Measurements from ENCODE around the gene AASDHPPT.
"Not testable (repeated sequence)": the region's sequence is repeated elsewhere in the genome, so short reads cannot be mapped to it uniquely, and the experiment has no call there.

Gene AASDHPPT, protein sequence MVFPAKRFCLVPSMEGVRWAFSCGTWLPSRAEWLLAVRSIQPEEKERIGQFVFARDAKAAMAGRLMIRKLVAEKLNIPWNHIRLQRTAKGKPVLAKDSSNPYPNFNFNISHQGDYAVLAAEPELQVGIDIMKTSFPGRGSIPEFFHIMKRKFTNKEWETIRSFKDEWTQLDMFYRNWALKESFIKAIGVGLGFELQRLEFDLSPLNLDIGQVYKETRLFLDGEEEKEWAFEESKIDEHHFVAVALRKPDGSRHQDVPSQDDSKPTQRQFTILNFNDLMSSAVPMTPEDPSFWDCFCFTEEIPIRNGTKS
- 28.2 to 96.3 (median 81.4) reads per million in 3 experiments for total RNA-seq

DNA sequence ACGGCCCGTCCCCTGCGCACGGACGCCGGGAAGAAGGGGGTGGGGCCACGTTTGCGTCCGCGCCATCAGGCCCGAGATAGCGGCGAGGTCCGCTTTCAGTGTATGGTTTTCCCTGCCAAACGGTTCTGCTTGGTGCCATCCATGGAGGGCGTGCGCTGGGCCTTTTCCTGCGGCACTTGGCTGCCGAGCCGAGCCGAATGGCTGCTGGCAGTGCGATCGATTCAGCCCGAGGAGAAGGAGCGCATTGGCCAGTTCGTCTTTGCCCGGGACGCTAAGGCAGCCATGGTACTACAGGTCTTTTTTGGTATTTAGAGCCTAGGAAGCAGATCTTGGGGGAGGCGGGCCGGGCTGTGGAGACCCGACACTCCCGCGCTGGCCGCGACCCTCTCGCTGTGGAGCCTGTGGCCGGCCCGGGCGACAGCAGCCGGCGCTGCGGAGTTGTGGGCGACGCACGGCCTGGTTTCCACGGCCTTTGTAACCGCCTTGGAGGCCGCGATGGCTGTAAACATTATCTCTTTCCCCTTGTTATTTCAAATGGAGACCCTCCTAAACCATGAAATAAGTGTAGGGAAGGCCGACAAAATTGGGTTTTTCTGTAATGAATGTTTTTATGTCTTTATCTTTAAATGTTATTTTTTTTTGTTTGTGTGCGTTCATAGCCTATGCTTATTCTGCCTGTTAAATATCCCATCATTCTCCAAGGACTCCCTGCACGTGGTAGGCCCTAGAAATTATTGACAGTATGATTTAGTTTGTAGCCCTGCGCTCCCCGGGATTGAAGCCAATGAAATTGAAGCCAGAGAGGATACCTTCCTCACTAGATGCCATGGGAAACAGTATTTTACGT lies at the start of gene AASDHPPT:
TSS of gene AASDHPPT (plus strand) at position 54 of the 847 bp plus-strand sequence. CDS start at position 103, 49 bp downstream.
- DNase-seq = no peak

DNA sequence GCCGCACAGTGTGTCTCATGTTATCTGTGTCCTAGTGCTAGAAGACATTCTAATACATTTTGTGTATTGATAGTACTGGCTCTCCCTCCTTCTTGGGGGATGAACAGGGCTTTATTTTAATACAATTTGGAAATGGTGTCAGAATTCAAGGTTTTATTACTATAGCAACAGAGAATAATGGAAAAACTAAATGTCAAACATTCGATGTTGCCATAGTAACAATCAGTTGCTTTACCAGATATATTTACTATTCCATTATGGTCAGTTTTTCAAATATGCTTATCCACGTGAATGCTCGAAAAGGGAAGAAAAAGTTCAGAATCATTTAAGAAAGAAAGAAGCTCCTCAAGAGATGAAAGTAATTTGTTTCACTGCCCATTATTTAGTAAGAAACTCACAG lies 46.9 kb upstream of the AASDHPPT start:
- no peak for DNase-seq

DNA sequence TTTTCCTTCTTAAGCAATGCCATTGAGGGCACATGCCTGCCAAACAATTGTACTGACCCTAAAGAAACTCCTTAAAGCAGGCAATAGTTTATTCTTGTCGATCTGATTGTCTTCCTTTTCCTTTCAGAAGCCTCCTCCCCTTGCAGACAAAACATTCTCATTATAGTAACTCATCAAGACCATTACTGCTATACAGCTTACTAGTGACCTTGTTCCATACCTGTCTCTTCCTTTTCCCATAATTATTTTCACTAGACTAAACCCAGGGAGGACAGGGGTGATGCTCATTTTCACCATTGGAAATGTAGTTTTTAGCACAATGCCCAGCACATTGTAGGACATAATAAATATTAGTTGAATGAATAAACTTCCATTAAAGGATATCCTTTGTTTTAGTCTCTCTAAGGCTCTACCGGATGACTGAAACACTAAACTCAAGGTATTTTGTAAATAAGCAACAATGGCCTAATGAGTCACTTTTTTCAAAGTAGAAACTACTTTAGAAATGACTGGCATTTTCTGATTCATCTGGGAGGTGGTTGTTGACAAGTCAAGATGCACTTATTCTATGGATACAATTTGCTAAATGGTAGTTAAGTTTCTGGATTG lies 46.2 kb upstream of the AASDHPPT start:
- no peak for DNase-seq

DNA sequence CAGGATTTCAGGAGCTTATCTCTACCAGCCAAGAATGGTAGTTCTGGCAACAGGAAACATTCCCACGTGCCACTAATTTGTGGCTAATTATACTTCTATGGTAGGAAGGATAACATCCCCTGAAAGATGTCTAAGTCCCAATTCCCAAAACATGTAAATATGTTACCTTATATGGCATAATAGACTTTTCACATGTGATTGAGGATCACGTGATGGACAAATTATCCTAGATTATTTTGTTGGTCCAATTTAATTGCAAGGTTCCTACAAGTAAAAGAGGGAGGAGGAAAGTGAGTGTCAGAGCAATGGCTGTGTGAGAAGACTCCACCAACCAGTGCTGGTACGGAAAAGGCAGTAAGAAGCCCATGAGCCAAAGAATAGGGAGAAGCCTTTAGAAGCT lies 45.5 kb upstream of the AASDHPPT start:
- no peak for DNase-seq

DNA sequence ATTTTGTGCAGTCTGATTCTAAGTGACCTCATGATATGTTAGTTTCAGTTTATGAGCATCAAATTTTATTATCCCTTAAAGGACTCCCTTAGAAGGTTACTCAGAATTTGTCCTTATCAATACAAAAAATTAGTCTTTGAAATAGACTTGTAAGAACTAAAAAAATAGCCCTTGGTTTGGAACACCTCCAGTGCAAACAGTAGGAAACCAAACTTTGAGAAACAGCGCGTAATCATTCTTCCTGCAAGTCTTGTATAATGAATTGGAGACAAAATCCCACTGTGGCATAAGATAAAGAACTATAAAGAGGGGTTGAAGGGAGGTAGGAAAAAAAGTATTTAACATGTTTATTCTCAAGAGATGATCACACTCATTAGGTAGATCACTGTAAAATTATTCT lies 44.6 kb upstream of the AASDHPPT start:
- no peak for DNase-seq

DNA sequence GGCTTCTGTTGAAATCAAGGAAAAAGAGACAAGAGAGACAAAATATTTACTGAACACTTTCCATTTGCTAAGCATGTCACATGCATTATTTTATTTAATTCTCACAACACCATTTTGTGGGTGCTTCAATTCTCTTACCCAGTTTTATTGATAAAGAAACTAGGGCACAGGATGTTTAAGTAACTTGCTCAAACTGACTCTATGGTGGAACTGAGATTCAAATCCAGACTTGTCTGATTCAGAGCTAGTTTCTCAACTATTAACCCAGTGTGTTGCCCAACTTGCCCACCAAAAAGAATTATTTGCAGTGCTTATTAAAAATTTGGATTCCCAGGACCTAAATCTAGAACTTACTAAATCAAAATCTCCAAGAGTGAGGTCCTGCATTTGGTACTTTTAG lies 33.9 kb upstream of the AASDHPPT start:
- no peak for DNase-seq

DNA sequence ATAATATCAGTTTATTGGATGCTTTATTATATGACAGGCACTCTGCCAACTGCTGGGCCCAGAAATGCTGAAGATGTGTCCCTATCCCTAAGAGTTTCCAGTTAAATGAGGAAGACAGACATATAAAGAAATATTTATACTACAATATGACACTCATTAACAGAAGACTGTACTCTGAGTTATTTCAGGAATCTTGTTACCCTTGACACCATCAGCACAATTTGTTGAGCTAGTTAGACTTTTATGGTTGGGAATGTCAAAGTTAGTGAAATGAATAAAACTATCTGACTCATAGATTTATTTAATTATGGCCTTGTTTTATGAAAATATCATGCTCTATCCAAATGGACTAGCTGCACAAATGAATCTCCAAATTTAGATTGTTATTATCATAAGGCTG lies 29.8 kb upstream of the AASDHPPT start:
- DNase-seq = no peak

DNA sequence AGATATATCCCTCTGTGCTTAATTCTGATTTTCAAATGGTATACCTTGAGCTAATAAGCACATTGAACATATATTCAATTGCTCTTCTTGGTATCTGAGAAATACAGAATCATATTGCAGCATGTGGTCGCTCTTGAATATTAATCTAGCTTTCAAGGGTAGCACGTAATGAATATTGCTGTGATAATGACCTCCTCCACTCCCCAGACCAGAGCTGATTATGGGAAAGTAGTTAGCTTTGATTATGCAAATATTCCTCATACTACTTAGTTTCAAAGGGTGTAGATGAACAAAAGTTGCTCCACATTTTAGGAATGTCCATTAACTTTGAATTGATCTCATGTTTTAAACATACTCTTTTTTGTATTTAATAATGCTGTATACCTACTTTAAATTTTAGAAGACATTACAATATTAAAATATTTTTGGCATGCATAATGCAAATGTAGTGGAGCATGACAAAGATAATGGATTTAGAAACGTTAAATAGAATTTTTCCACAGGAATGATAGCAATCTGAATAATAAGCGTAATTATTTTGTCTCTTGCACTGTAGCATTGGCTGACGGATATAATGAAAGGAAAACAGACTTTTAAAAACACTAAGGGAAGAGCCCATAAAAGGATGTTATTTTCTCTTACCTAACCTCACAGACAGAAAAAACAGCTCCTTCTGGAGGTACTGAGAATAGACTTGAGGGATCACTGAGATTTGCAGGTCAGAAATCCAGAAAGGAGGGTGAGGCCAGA lies 27.6 kb upstream of the AASDHPPT start:
- no peak for DNase-seq

DNA sequence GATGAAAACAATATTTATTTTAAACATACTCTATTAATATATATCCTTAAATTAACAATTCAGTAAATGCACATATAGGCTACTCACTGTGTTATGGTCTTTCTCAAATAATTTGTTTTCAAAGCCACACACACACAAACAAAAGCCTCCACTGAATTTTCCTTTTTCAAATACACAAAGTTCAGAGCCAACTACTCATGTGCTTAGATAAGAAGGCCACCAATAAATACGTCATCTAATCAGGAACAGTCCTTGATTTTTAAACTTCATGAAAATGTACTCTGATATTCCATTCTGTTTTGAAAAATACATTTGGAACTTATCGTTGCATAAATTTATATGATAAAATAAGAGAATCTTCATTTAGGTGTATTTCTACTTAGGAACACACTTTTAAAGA lies 26.4 kb upstream of the AASDHPPT start:
- no peak for DNase-seq

DNA sequence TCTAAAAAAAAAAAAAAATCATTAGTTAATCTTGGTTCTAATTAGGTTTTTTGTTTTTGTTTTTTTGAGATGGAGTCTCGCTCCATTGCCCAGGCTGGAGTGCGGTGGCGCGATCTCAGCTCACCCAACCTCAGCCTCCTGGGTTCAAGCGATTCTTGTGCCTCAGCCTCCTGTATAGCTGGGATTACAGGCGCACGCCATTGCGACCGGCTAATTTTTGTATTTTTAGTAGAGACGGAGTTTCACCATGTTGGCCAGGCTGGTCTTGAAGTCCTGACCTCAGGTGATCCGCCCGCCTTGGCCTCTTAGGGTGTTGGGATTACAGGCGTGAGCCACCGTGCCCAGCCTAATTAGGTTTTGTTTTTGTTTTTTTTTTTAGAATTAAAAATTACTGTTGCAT lies 19.1 kb upstream of the AASDHPPT start:
- not testable (repeated sequence) for DNase-seq

DNA sequence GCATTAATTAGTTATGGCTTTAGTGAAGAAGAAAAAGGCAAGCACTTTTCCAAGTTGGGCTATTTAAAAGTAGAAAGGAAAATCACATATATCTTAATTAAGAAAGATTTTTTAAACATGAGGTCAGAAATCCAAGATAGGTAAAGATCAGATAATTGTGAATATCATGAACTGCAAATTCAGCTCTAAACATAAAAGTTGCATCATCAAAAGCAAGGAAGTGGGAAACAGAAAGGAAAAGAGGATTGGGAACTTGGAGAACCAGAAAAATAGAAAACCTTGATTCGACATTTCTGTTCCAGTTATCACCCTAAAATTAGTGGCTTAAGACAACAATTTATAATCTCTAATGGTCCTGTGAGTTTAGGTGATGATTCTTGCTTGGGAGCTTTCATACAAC lies 17.8 kb upstream of the AASDHPPT start:
- no peak for DNase-seq

DNA sequence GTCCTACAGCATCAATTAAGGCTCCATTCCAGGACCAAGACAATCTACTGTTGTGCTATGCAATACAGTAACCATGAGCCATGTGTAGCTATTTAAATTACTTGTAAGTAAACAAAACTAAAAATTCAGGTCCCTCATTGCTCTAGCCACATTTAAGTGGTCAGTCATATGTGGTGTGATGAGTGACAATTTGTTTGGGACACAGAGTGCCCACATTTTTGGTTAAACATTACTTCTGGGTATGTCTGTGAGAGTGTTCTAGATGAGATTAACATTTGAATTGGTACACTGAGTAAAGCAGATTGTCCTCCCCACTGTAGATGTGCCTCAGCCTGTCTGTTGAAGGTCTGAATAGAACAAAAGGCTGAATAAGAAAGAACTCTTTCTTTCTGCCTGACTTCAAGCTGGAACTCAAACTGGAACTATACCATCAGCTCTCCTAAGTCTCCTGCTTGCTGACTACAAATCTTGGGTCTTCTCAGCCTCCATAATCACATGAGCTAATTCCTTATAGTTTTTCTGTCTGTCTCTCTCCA lies 16.1 kb upstream of the AASDHPPT start:
- DNase-seq = no peak

DNA sequence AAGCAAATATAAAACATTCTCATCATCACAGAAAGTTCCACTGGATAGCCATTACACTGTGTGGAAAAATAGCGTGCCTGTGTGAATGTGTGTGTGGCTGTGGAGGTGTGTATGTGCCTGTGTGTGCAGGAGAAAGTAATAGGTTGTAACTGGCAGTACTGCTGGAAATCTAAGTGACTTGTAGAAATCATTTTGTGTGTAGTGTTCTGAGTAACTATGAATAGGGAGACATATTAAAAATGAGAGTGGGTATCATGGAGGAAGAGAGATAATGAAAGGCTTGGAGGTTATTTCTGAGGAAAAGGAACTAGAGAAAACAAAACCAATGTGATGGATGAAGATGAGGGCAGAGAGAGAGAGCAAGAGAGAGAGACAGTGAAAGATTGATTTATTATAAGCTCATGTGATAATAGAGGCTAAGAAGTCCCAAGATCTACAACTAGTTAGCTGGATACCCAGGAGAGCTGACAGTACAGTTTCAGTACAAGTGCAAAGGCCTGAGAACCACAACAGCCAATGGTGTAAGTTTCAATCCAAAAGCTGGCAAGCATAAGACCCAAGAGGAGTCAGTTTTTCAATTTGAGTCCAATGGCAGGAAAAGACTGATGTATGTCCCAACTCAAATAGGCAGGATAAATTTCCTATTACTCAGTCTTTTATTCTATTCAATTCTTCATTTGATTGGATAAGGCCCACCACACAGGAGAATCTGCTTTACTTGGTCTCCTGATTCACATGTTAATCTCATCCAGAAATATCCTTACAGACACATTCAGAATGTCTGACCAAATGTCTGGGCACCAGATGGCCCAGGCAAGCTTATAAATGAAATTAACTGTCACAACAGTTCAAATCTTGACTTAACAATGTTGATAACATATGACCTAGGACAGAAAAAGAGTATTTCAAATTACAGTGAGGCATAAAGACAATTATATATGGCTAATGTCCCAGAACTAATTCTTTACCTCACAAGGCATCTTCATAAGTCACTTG lies 15.2 kb upstream of the AASDHPPT start:
- no peak for DNase-seq

DNA sequence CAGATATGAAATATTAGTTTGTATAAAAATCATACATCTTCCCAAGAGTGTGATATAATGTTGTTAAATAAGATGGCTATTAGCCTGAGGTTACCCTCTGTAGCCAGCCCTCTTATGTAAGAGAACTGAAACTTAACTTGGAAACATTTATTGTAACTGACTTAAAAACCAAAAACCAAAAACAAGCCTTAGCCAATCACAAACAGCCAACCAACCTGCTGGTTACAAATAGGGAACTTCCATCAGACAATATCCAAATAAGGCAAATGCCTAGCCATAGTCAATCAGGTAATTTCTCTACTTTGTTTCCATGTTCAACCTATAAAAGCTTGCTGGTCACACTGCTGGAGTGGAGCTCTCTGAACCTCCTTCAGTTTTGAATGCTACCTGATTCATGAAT lies 14.5 kb upstream of the AASDHPPT start:
- DNase-seq = no peak

DNA sequence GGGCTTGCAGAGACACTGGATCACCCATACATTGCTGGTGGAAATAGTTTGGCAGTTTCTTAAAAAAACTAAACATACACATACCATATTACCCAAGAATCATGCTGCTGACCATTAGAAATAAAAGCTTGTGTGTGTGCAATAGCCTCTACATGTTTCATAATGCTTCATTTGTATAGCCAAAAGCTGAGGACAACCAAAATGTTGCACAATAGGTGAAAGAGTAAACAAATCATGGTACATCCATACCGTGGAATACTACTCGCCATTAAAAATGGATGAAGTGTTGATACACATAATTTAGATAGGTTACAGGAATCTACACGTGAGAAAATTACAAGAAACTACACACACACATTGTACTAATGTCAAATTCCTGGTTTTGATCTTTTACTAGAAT lies 6.9 kb upstream of the AASDHPPT start:
- no peak for DNase-seq

DNA sequence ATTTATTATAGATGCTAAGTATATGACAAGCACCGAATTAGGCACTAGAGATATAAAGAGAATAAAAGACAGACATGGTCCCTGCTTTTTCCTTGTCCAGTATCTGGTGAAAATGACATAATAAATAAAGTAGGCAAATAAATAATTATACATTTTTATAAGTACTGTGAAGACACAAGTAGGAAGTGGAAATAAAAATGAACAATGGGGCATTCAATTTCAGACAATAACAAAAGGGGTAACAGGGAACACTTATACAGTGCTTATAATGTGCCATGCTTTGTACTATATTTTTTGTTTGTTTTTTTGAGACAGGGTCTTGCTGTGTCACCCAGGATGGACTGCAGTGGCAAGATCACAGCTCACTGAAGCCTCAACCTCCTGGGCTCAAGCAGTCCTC lies 4.7 kb upstream of the AASDHPPT start:
- DNase-seq = no peak

DNA sequence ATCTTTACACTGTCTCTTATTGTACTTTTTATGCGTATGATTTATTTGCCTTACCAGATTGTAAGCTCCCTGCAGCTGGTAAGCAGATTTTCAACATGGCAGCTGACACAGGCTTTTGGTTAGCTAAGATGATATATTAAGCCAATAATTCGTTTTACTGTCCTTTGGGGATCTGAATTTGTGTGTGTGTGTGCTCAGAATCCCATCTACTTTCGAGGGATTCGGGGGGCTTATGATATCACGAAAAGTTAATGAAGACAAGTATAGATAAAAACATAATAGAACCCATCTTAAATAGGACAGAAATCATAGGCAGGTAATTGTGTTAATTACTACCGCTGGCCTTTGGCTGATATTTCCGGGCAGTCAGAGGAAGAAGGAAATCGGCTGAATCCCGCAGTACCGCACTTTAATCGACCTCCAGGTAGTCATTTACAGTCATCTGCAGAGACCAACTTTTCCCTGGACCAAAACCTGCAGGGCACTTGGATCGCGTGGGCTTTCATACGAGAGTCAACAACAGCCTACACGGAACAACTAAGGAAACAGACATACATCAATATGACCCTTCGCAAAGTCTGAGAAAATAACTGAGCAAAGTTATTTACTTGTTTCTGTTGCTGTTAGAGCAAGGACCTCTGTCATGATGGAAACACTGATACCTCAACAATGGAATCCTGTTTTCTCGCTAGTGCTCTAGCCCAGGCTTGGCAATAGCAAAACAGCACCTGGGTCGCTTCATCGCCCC lies 1.1 kb upstream of the AASDHPPT start:
- DNase-seq = no peak

DNA sequence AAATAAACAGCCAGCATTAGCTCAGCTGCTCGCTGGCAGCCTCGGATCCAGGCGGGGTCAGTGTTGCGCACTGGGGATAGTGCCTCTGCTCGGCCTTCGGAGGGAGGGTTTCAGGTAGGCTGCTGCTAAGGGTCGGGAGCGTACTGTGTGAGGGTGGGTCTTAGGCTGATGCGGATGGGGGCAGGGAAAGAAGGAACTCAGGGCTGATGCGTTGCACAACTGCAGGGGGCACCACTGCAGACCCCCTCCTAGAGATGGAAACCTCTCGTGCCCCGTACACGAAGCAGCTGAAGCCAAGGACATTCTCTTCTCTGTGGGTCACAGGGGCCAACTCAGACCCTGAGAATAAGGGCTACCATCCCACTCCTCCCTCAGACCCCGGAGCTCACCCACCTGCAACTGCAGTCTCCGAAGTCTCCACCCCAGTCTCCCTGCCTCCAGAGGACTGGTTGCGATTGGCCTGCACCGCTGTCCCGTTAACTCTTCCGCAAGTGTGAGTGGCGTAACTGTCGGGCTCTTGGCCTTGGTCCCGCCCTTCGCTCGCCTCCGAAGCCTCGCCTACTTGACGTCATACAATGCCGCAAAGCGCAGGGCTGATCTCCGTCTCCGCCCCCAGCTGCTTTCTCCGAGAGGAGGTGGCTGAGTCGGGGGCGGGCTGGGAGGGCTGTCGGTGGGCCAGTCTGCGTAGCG lies 398 bp upstream of the AASDHPPT start, which contains the start of gene KBTBD3:
TSS of gene KBTBD3 (minus strand) at position 429 of the 690 bp plus-strand sequence. CDS start 18,250 bp downstream, outside the sequence.
- DNase-seq = peak; percentile 98

DNA sequence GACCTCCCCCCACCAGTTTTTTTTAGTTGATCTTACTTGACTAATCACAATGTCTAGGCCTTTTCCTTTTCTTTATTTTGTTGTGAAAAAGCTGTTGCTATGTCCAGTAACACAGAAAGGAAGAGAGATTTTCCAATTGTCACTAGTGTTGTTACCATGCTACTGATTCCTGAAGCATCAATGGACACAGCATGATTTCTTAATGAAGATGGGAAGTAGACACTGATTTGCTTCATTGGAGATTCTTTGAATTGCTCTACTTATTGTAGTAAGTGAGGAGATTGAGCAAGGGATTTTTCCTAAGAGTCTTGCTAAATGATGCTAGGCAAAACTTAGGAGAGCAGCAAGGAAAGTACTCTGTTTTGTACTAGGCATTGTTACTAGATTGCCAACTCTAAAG lies 4.6 kb downstream of the AASDHPPT start:
- no peak for DNase-seq

DNA sequence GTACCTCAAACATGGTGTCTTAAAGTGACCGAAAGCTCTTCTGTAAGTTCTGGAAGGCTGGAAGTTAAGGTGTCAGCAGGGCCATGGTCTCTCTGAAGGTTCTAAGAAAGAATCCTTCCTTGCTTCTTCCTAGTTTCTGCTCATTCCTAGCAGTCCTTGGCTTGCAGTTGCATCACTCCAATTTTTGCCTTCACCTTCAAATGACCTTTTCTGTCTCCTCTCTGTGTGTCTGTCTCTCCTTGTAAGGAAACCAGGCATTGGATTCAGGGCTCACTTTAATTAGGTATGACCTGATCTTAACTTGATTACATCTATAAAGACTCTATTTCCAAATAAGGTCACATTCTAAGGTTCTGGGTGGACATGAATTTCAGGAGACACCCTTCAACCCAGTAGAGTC lies 8.7 kb downstream of the AASDHPPT start:
- DNase-seq = no peak

Data from central memory CD4-positive, alpha-beta T cell (primary cell).